Measurements from ENCODE around the gene TRPM8. TPM values are rescaled to one million over a fixed set of nuclear protein-coding genes. Genes with fewer than 3 reads are reported as not detected.

TRPM8 gene
- total RNA-seq, 2 donors from 2014 or later: not detected

DNA sequence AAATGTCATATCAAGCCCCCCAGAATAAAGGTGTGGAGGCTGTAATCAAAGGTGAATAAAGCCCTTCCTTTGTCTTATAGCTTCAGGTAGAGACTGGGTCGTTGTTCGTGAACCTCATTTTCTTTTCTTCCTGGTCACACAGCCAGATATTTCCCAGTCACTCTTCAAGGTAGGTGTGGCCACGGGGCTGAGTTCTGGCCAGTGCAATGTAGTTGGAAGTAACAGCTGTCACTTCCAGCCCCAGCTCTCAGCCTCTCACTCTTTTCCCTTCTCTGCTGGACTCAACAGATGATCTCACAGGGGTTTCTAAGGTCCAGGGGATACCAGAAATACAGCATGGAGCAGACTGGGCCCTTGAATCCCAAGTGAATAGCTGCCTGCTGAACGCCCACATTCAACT lies 15.8 kb upstream of the TRPM8 start:
- Histone ChIP-seq H3K4me3 (no peak overlapping the region), H3K36me3 (no peaks in the 10 kb centered on the region), H3K27ac (no peak overlapping the region), H3K4me1 (ENCODE audit: control insufficient read depth in 1 of 2, low read depth in 2 of 2) (no peaks in the 10 kb centered on the region), H3K27me3 (replicated peaks; ENCODE audit: insufficient read depth) (no peaks in the 10 kb centered on the region), H3K9me3 (no peaks in the 10 kb centered on the region)
- TF ChIP-seq, protein P1, sequence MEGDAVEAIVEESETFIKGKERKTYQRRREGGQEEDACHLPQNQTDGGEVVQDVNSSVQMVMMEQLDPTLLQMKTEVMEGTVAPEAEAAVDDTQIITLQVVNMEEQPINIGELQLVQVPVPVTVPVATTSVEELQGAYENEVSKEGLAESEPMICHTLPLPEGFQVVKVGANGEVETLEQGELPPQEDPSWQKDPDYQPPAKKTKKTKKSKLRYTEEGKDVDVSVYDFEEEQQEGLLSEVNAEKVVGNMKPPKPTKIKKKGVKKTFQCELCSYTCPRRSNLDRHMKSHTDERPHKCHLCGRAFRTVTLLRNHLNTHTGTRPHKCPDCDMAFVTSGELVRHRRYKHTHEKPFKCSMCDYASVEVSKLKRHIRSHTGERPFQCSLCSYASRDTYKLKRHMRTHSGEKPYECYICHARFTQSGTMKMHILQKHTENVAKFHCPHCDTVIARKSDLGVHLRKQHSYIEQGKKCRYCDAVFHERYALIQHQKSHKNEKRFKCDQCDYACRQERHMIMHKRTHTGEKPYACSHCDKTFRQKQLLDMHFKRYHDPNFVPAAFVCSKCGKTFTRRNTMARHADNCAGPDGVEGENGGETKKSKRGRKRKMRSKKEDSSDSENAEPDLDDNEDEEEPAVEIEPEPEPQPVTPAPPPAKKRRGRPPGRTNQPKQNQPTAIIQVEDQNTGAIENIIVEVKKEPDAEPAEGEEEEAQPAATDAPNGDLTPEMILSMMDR (IDR thresholded peaks at IDR 0.05): no peak
- DNase-seq (ENCODE audit: low spot score): no peak
- no peak for ATAC-seq (ENCODE audit: insufficient number of reproducible peaks, low FRiP score, low read depth)

DNA sequence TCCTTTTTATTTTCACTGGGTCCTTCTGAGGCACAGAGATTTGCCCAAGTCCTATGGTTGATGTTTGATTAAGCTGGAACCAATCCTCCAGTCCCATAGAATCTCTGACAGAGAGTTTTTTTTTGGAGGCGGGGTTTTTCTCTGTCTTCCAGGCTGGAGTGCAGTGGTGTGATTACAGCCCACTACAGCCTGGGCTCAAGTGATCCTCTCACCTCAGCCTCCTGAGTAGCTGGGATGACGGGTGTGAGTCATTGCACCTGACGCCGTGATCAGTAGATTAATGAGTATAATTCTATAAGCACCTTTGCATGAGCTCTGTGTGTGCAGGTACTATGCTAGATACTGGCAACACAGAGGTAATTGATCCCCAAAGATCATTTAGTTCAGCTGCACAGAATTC lies 15.3 kb upstream of the TRPM8 start:
- H3K36me3 ChIP-seq: no peaks in the 10 kb centered on the region
- TF ChIP-seq, protein P1 (IDR thresholded peaks at IDR 0.05): no peak
- ATAC-seq (ENCODE audit: insufficient number of reproducible peaks, low FRiP score, low read depth): no peak
- DNase-seq (ENCODE audit: low spot score): no peak
- no peaks in the 10 kb centered on the region for H3K9me3 ChIP-seq
- no peak overlapping the region for H3K27ac ChIP-seq
- H3K27me3 ChIP-seq (replicated peaks; ENCODE audit: insufficient read depth): no peaks in the 10 kb centered on the region
- H3K4me3 ChIP-seq: no peak overlapping the region
- no peaks in the 10 kb centered on the region for H3K4me1 ChIP-seq (ENCODE audit: control insufficient read depth in 1 of 2, low read depth in 2 of 2)

DNA sequence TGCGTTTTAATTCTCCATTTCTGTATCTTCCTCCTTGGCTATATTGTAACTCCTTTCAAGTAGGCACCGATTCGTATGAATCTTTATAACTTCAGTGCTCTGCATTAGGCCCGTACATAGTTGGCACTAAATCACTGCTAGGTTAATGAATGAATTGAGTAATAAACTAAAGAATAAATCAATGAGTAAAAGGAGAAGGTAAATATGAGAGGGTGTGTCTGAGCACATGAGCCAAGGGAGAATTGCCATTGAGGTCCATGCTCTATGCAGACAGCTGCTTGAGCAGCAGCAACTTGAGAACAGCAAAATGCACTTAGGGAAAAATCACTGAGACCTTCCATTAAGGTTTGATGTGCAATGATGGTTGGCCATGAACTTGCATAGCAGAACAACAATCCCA lies 11.2 kb upstream of the TRPM8 start:
- ATAC-seq (ENCODE audit: insufficient number of reproducible peaks, low FRiP score, low read depth) (no peak), DNase-seq (ENCODE audit: low spot score) (no peak)
- H3K9me3 ChIP-seq: no peaks in the 10 kb centered on the region
- H3K27me3 ChIP-seq (replicated peaks; ENCODE audit: insufficient read depth): no peaks in the 10 kb centered on the region
- no peaks in the 10 kb centered on the region for H3K4me1 ChIP-seq (ENCODE audit: control insufficient read depth in 1 of 2, low read depth in 2 of 2)
- H3K36me3 ChIP-seq: no peaks in the 10 kb centered on the region
- TF ChIP-seq, protein P1 (IDR thresholded peaks at IDR 0.05): no peak
- H3K4me3 ChIP-seq: no peak overlapping the region
- no peak overlapping the region for H3K27ac ChIP-seq

DNA sequence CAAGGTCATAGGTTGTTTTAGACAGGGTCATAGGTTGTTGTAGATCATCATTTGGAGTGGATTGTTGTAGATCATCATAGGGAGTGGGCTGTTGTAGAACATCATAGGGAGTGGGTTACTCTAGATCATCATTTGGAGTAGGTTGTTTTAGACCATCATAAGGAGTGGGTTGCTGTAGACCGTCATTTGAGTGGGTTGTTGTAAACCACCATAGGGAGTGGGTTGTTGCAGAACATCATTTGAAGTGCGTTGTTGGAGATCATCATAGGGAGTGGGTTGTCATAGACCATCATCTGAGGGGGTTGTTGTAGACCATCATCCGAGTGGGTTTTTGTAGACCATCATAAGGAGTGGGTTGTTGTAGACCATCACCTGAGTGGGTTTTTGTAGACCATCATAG lies 9.5 kb upstream of the TRPM8 start:
- Histone ChIP-seq H3K36me3 (no peaks in the 10 kb centered on the region), H3K9me3 (no peaks in the 10 kb centered on the region), H3K27me3 (replicated peaks; ENCODE audit: insufficient read depth) (no peaks in the 10 kb centered on the region), H3K4me1 (ENCODE audit: control insufficient read depth in 1 of 2, low read depth in 2 of 2) (no peaks in the 10 kb centered on the region), H3K4me3 (no peak overlapping the region), H3K27ac (no peak overlapping the region)
- TF ChIP-seq, protein P1 (IDR thresholded peaks at IDR 0.05): no peak
- DNase-seq (ENCODE audit: low spot score): no peak
- ATAC-seq (ENCODE audit: insufficient number of reproducible peaks, low FRiP score, low read depth): no peak

DNA sequence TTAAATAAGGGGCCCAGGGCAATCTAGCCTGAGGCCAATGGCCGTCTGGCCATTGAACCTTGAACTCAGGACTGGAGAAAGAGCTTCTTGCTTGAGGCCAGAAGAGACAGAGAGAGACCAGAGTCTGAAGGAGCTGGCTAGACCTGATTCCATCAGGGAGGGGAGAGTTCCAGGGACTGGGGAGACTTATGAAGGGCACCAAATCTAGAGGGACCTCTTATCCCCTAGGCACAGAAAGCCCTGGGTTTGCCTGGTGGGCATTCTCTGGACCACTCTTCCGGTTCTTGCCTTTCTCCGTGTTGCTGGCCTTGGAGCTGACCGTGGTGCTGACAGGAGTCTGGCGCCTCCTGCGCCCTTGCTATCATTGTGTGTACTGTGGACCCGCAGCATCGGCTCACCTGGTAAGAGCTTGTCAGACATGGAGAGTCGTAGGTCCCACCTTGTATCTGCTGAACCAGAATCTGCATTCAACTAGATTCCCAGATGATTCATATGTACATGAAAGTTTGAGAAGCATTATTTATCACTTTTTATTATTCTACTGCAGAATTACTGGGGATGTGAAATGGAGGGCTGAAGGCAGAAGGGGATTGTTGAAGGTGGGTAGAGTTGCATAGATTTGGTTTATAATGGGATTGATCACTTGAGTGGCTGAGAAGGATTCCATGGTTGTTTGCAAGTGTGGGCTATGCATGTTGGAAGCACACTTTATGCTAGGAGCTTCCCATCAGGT lies 4.3 kb upstream of the TRPM8 start:
- H3K4me3 ChIP-seq: no peak overlapping the region
- TF ChIP-seq, protein P1 (IDR thresholded peaks at IDR 0.05): no peak
- H3K36me3 ChIP-seq: no peaks in the 10 kb centered on the region
- no peaks in the 10 kb centered on the region for H3K4me1 ChIP-seq (ENCODE audit: control insufficient read depth in 1 of 2, low read depth in 2 of 2)
- H3K27me3 ChIP-seq (replicated peaks; ENCODE audit: insufficient read depth): no peaks in the 10 kb centered on the region
- ATAC-seq (ENCODE audit: insufficient number of reproducible peaks, low FRiP score, low read depth) (no peak), DNase-seq (ENCODE audit: low spot score) (no peak)
- H3K9me3 ChIP-seq: no peaks in the 10 kb centered on the region
- no peak overlapping the region for H3K27ac ChIP-seq

Data from thoracic aorta (tissue), 2 donors.